ENCODE results near the gene PHF5A.

GRCh38 chr22:41481925-41482318 lies 13.4 kb upstream of the PHF5A start:
- TF ChIP-seq CTCF (IDR thresholded peaks at IDR 0.05; ENCODE audit: insufficient read depth, low read length, poor library complexity, severe bottlenecking), result no peak
- TF ChIP-seq EZH2phosphoT487 (conservative IDR thresholded peaks at IDR 0.05; ENCODE audit: low read length), result no peak
